GM21529 (cell line): Measurements from ENCODE around the gene LIN9.
A peak's percentile ranks its signal among the peaks of the same experiment; 100 is the strongest.

ENCODE experiments used
- ATAC-seq: cut with Tn5 transposase; IDR thresholded peaks from one replicate; pipeline ENCODE4 v1.9.1; 2021; ENCODE audit not compliant: unreplicated experiment

LIN9 gene

GRCh38 chr1:226322986-226323385, 14.0 kb upstream of the LIN9 start:
- no peak for ATAC-seq

GRCh38 chr1:226320930-226321329, 12.0 kb upstream of the LIN9 start:
- ATAC-seq, result no peak

GRCh38 chr1:226318471-226318870, 9.5 kb upstream of the LIN9 start:
- ATAC-seq, result no peak

GRCh38 chr1:226314055-226314454, 5.1 kb upstream of the LIN9 start:
- ATAC-seq, result no peak

GRCh38 chr1:226312065-226312464, 3.1 kb upstream of the LIN9 start:
- no peak for ATAC-seq

GRCh38 chr1:226311376-226311775, 2.4 kb upstream of the LIN9 start:
- ATAC-seq, result no peak

- ATAC-seq, result no peak
These were observed 1.8 kb upstream of the LIN9 start for GRCh38 chr1:226310637-226311195.

GRCh38 chr1:226310245-226310540, 1.2 kb upstream of the LIN9 start:
- ATAC-seq, result no peak

GRCh38 chr1:226309398-226310244, 657 bp upstream of the LIN9 start:
- ATAC-seq, result peak; percentile 41

GRCh38 chr1:226308166-226308722, 720 bp downstream of the LIN9 start:
- ATAC-seq, result peak; percentile 28

GRCh38 chr1:226306425-226306824, 2.5 kb downstream of the LIN9 start:
- no peak for ATAC-seq

- no peak for ATAC-seq
These were observed 3.8 kb downstream of the LIN9 start for GRCh38 chr1:226305184-226305583.

- no peak for ATAC-seq
These were observed 4.5 kb downstream of the LIN9 start for GRCh38 chr1:226304291-226304955.

GRCh38 chr1:226302731-226303130, 6.2 kb downstream of the LIN9 start:
- no peak for ATAC-seq

- ATAC-seq, result no peak
These were observed 12.1 kb downstream of the LIN9 start for GRCh38 chr1:226296911-226297310.

GRCh38 chr1:226293553-226293920, 15.4 kb downstream of the LIN9 start:
- no peak for ATAC-seq

GRCh38 chr1:226292874-226293552, 16.0 kb downstream of the LIN9 start:
- no peak for ATAC-seq

- no peak for ATAC-seq
These were observed 21.4 kb downstream of the LIN9 start for GRCh38 chr1:226287587-226287986.

- no peak for ATAC-seq
These were observed 27.9 kb downstream of the LIN9 start for GRCh38 chr1:226281058-226281457.

- no peak for ATAC-seq
These were observed 29.5 kb downstream of the LIN9 start for GRCh38 chr1:226279498-226279897.

- ATAC-seq, result no peak
These were observed 31.1 kb downstream of the LIN9 start for GRCh38 chr1:226277897-226278296.

- no peak for ATAC-seq
These were observed 32.0 kb downstream of the LIN9 start for GRCh38 chr1:226276987-226277386.
